A549 (cell line): ENCODE measurements around the gene FRS2. TPM values are rescaled to one million over a fixed set of nuclear protein-coding genes. Genes with fewer than 3 reads are reported as not detected.

Experiments used
- ATAC-seq, 2 experiments: fragments of 200-7000 bp in 1 of 2; fragments of >200 bp in 1 of 2; cut with Nextera tagmentation in 1 of 2; cut with Tn5 transposase in 1 of 2; 3 replicates each; pipeline versions ENCODE4 v1.8.0 to v1.9.1; 2018 to 2020; ENCODE audit warnings: mild to moderate bottlenecking in 1 of 2, moderate library complexity in 1 of 2
- CTCF ChIA-PET: fragments of 300-600 bp; sonication (Branson Sonifier 250); formaldehyde crosslinking; extraction: SDS; loops from one replicate; lab custom pipeline; 2021; ENCODE audit warnings: antibody characterized with exemption, inconsistent platforms; lab: Yijun Ruan, JAX
- POLR2A ChIA-PET: fragments of 350-600 bp; formaldehyde crosslinking; extraction: SDS; loops from one replicate; lab custom pipeline; 2021; ENCODE audit warnings: antibody characterized with exemption, inconsistent platforms; lab: Yijun Ruan, JAX
- DNase-seq, 2 experiments: peaks; one replicate each; pipeline versions ENCODE4 v3.0.0 to v3.0.0-alpha.2; 2011 to 2016; ENCODE audit warnings: low read depth in 1 of 2, low spot score in 1 of 2
- FAIRE-seq: peaks from 2 replicates; lab custom pipeline; 2011; peaks lifted over from hg19 to GRCh38; lab: Jason Lieb, UNC
- H3K27ac ChIP-seq, 2 experiments: fragments of >200 bp; sonication (Bioruptor Twin); formaldehyde crosslinking; 3 replicates each; pipeline ENCODE4 v1.5.1; 2016 to 2017
- H3K4me1 ChIP-seq: fragments of >200 bp; sonication (Bioruptor Twin); formaldehyde crosslinking; 3 replicates; pipeline ENCODE4 v1.6.1; 2016
- H3K4me2 ChIP-seq: fragments of >200 bp; sonication (Bioruptor Twin); formaldehyde crosslinking; 3 replicates; pipeline ENCODE4 v1.6.1; 2016
- H3K4me3 ChIP-seq: fragments of >200 bp; sonication (Bioruptor Twin); formaldehyde crosslinking; 3 replicates; pipeline ENCODE4 v1.5.1; 2016
- H3K9me3 ChIP-seq: fragments of >200 bp; sonication (Bioruptor Twin); formaldehyde crosslinking; 3 replicates; pipeline ENCODE4 v1.6.1; 2016
- BHLHE40 ChIP-seq: IDR thresholded peaks from 2 replicates; pipeline ENCODE4 v1.6.1; 2012; ENCODE audit warnings: low read depth, low read length, inconsistent platforms
- CBX8 ChIP-seq: fragments of 200-600 bp; sonication (generic); IDR thresholded peaks from 2 replicates; pipeline ENCODE4 v1.6.1; 2016
- CTCF ChIP-seq: fragments of >200 bp; sonication (Bioruptor Twin); formaldehyde crosslinking; IDR thresholded peaks from 3 replicates; pipeline ENCODE4 v1.5.1; 2016
- E2F6 ChIP-seq: IDR thresholded peaks from 2 replicates; pipeline ENCODE4 v1.6.1; 2012; ENCODE audit warnings: low read depth, borderline replicate concordance
- ELK1 ChIP-seq: fragments of 150-350 bp; IDR thresholded peaks from 2 replicates; pipeline ENCODE4 v1.6.1; 2014; ENCODE audit warnings: low read depth, mild to moderate bottlenecking, low read length
- EP300 ChIP-seq, 2 experiments: fragments of >200 bp; sonication (Bioruptor Twin); formaldehyde crosslinking; IDR thresholded peaks; 2 replicates in 1 of 2; 3 replicates in 1 of 2; pipeline ENCODE4 v1.6.1; 2016 to 2017
- FOSB ChIP-seq: fragments of 250-450 bp; sonication (Bioruptor Pico); IDR thresholded peaks from 2 replicates; pipeline ENCODE4 v1.5.0; 2020; ENCODE audit warnings: mild to moderate bottlenecking, moderate library complexity
- GATA3 ChIP-seq: IDR thresholded peaks from 2 replicates; pipeline ENCODE4 v1.6.1; 2012; ENCODE audit warnings: borderline replicate concordance
- HES2 ChIP-seq: fragments of >200 bp; sonication (Bioruptor Twin); formaldehyde crosslinking; IDR thresholded peaks from 2 replicates; pipeline ENCODE4 v1.6.1; 2016
- HEYL ChIP-seq: fragments of 250-450 bp; sonication (Bioruptor Pico); IDR thresholded peaks from 2 replicates; pipeline ENCODE4 v1.8.0; 2021; ENCODE audit warnings: mild to moderate bottlenecking, moderate library complexity
- HMGXB4 ChIP-seq: fragments of 250-450 bp; sonication (Bioruptor Pico); IDR thresholded peaks from 2 replicates; pipeline ENCODE4 v1.5.0; 2021; ENCODE audit warnings: mild to moderate bottlenecking, moderate library complexity, borderline replicate concordance
- HOXB5 ChIP-seq: fragments of 250-450 bp; sonication (Bioruptor Pico); IDR thresholded peaks from 2 replicates; pipeline ENCODE4 v1.5.0; 2020; ENCODE audit warnings: mild to moderate bottlenecking, moderate library complexity
- JUN ChIP-seq, 2 experiments: fragments of >200 bp; sonication (Bioruptor Twin); formaldehyde crosslinking; IDR thresholded peaks; 2 replicates in 1 of 2; 3 replicates in 1 of 2; pipeline ENCODE4 v1.6.1; 2016 to 2017
- KDM1A ChIP-seq: fragments of 200-600 bp; sonication (generic); IDR thresholded peaks from 2 replicates; pipeline ENCODE4 v1.6.1; 2016; ENCODE audit warnings: low read depth, mild to moderate bottlenecking
- NR3C1 ChIP-seq: fragments of >200 bp; sonication (Bioruptor Twin); formaldehyde crosslinking; IDR thresholded peaks from 3 replicates; pipeline ENCODE4 v1.6.1; 2017
- RARB ChIP-seq: fragments of 250-450 bp; sonication (Bioruptor Pico); IDR thresholded peaks from 2 replicates; pipeline ENCODE4 v1.8.0; 2021; ENCODE audit warnings: mild to moderate bottlenecking, moderate library complexity
- RCOR1 ChIP-seq: fragments of 150-350 bp; IDR thresholded peaks from 2 replicates; pipeline ENCODE4 v1.6.1; 2014; ENCODE audit warnings: antibody characterized with exemption, low read length, low read depth
- WGBS: methylation state at CpG from one replicate; pipeline ENCODE4 v1.1.6; 2017; ENCODE audit errors: missing lambda C conversion rate; 5-methylcytosine and 5-hydroxymethylcytosine counted together
- polyA plus RNA-seq, 4 experiments: library from polyadenylated mRNA; depleted of rRNA in 3 of 4; stranded (reverse); fragments of >200 nt; fragmentation: RNase III in 1 of 4; extraction: RNeasy Plus Mini Kit Qiagen cat#74134 plus additional on column Dnase treatment in 1 of 4; gene quantifications; 2 replicates in 3 of 4; 3 replicates in 1 of 4; pipeline ENCODE4 v1.2.3, GENCODE V29; 2011 to 2017

FRS2 gene
- polyA plus RNA-seq, 2 of the 4 experiments (the other 2 are of a cell fraction), result 14.9 to 28.6 TPM

GRCh38 chr12:69509308-69509736, 39.1 kb downstream of the FRS2 start:
- H3K27ac ChIP-seq, result no peak overlapping the region
- H3K4me3 ChIP-seq, result no peak overlapping the region
- POLR2A ChIA-PET, result interaction anchor here (0.6 kb wide), 1 partner anchor 30 kb away, joined by 3 read pairs; no protein-coding TSS in a partner anchor
- H3K4me1 ChIP-seq, result peaks cover 70% of the 10 kb centered on the region
- ATAC-seq, result peak in 1 of 2 experiments; percentile 24; a peak in 1 of 6 replicates
- TF ChIP-seq ELK1 (no peak), BHLHE40 (no peak), HOXB5 (CRISPR knock-in tag) (no peak)
- TF ChIP-seq, all 56 proteins: peak for 0
- CTCF ChIA-PET, result interaction anchor here (1.5 kb wide), 1 partner anchor 61 kb away, joined by 4 read pairs; no protein-coding TSS in a partner anchor
- no peak for DNase-seq
- Histone ChIP-seq H3K4me2 (peak overlapping the region; percentile 15; the same call in 1 of the 3 replicates), H3K9me3 (no peaks in the 10 kb centered on the region)
- WGBS, result 88% methylated on average over 1 of the region's 1 CpG
- FAIRE-seq, result no peak

- H3K4me3 ChIP-seq, result no peak overlapping the region
- peaks cover 71% of the 10 kb centered on the region for H3K4me1 ChIP-seq
- POLR2A ChIA-PET, result interaction anchor here (0.6 kb wide), 1 partner anchor 30 kb away, joined by 3 read pairs; no protein-coding TSS in a partner anchor
- no peak for TF ChIP-seq RARB
- no peak for TF ChIP-seq FOSB (CRISPR knock-in tag)
- TF ChIP-seq NR3C1, result no peak
- no peak for TF ChIP-seq EP300 (IDR thresholded peaks at IDR 0.05)
- TF ChIP-seq HES2, result no peak
- no peak for TF ChIP-seq RCOR1
- TF ChIP-seq GATA3, result no peak
- TF ChIP-seq KDM1A, result no peak
- TF ChIP-seq, all 56 proteins: peak for 0
- FAIRE-seq, result no peak
- DNase-seq, result no peak
- 93% methylated on average over 5 of the region's 5 CpGs for WGBS
- H3K9me3 ChIP-seq, result no peaks in the 10 kb centered on the region
- H3K4me2 ChIP-seq, result no peak overlapping the region
- H3K27ac ChIP-seq, result no peak overlapping the region
- ATAC-seq, result no peak
- CTCF ChIA-PET, result interaction anchor here (1.5 kb wide), 1 partner anchor 61 kb away, joined by 4 read pairs; no protein-coding TSS in a partner anchor
These were observed 40.0 kb downstream of the FRS2 start for GRCh38 chr12:69509904-69510827.

GRCh38 chr12:69511016-69511415, 40.8 kb downstream of the FRS2 start:
- CTCF ChIA-PET, result no interaction called here

More at GRCh38 chr12:69511016-69511415, 40.8 kb downstream of the FRS2 start:
- TF ChIP-seq HEYL (CRISPR knock-in tag) (no peak), KDM1A (no peak), HMGXB4 (CRISPR knock-in tag) (no peak), CTCF (no peak), JUN (IDR thresholded peaks at IDR 0.05) (no peak), E2F6 (no peak), GATA3 (no peak), RARB (no peak), CBX8 (no peak)
- 95% methylated on average over 1 of the region's 1 CpG for WGBS
- FAIRE-seq (no peak), ATAC-seq (no peak), DNase-seq (no peak)
- POLR2A ChIA-PET, result no interaction called here
- Histone ChIP-seq H3K4me3 (no peak overlapping the region), H3K4me2 (no peak overlapping the region), H3K27ac (no peak overlapping the region), H3K9me3 (no peaks in the 10 kb centered on the region), H3K4me1 (peaks cover 73% of the 10 kb centered on the region)
